SK-N-MC (cell line): ENCODE measurements around the gene YDJC.

Experiments used
- EZH2 ChIP-seq: fragments of 200-600 bp; sonication (generic); IDR thresholded peaks from one replicate; pipeline ENCODE4 v1.6.1; 2017; ENCODE audit warnings: antibody characterized with exemption
- FOXP2 ChIP-seq: optimal IDR thresholded peaks from 2 replicates; pipeline ENCODE3; 2011; ENCODE audit warnings: mild to moderate bottlenecking, moderate library complexity; ENCODE audit not compliant: insufficient read depth; ENCODE audit errors: extremely low read length, control extremely low read depth
- POLR2AphosphoS5 ChIP-seq: IDR thresholded peaks from 2 replicates; pipeline ENCODE4 v1.6.1; 2012; ENCODE audit warnings: mild to moderate bottlenecking, low read depth, low read length, borderline replicate concordance

- no peak for TF ChIP-seq EZH2
- no peak for TF ChIP-seq FOXP2
- no peak for TF ChIP-seq POLR2AphosphoS5
Measured at GRCh38 chr22:21592422-21592821, 37.4 kb downstream of the YDJC start.
